ENCODE data around the gene C10orf62.

The C10orf62 gene

GRCh38 chr10:97587183-97587582 lies 2.3 kb upstream of the C10orf62 start:
- no peak for DNase-seq

- no peak for DNase-seq
These were observed 694 bp downstream of the C10orf62 start for GRCh38 chr10:97590082-97590747.

GRCh38 chr10:97590748-97591495 lies 1.4 kb downstream of the C10orf62 start:
- DNase-seq: no peak

- DNase-seq: no peak
These were observed 3.9 kb downstream of the C10orf62 start for GRCh38 chr10:97593421-97593820.

- DNase-seq: no peak
These were observed 6.9 kb downstream of the C10orf62 start for GRCh38 chr10:97596101-97597082.

- no peak for DNase-seq
These were observed 8.3 kb downstream of the C10orf62 start for GRCh38 chr10:97597778-97598177.

- no peak for DNase-seq
These were observed 9.1 kb downstream of the C10orf62 start for GRCh38 chr10:97598407-97599271.

GRCh38 chr10:97599272-97599619 lies 9.7 kb downstream of the C10orf62 start:
- no peak for DNase-seq

- DNase-seq: no peak
These were observed 11.1 kb downstream of the C10orf62 start for GRCh38 chr10:97600616-97601015.

GRCh38 chr10:97601268-97602215 lies 12.0 kb downstream of the C10orf62 start:
- DNase-seq: no peak

- DNase-seq: no peak
These were observed 17.6 kb downstream of the C10orf62 start for GRCh38 chr10:97607095-97607636.

GRCh38 chr10:97608991-97609561 lies 19.6 kb downstream of the C10orf62 start:
- DNase-seq: no peak

- no peak for DNase-seq
These were observed 22.0 kb downstream of the C10orf62 start for GRCh38 chr10:97611473-97611872.

GRCh38 chr10:97612386-97612785 lies 22.9 kb downstream of the C10orf62 start:
- peak; percentile 13 to 30 for DNase-seq

- no peak for DNase-seq
These were observed 28.8 kb downstream of the C10orf62 start for GRCh38 chr10:97618285-97618684.

- no peak for DNase-seq
These were observed 29.2 kb downstream of the C10orf62 start for GRCh38 chr10:97618733-97619132.

- DNase-seq: no peak
These were observed 33.8 kb downstream of the C10orf62 start for GRCh38 chr10:97623277-97623676.

GRCh38 chr10:97627731-97628130 lies 38.2 kb downstream of the C10orf62 start:
- no peak for DNase-seq

GRCh38 chr10:97628228-97628627 lies 38.7 kb downstream of the C10orf62 start:
- no peak for DNase-seq

GRCh38 chr10:97629289-97629688 lies 39.8 kb downstream of the C10orf62 start:
- DNase-seq: no peak

Measured in inflammatory macrophage (primary cell).